GM13977 (cell line): ENCODE measurements around the gene MYO9A.
"Not testable (repeated sequence)": the region's sequence is repeated elsewhere in the genome, so short reads cannot be mapped to it uniquely, and the experiment has no call there.

Experiments
- DNase-seq: peaks from one replicate; pipeline ENCODE4 v3.0.0; 2012; ENCODE audit warnings: low spot score
- CTCF ChIP-seq: IDR thresholded peaks from 2 replicates; pipeline ENCODE4 v1.5.1; 2012; ENCODE audit warnings: mild to moderate bottlenecking, control low read depth; ENCODE audit not compliant: insufficient read depth; ENCODE audit errors: extremely low read depth, missing control alignments
- in situ Hi-C: fragments of 300-500 bp; cut with MboI; formaldehyde crosslinking; loops from one replicate; pipeline ENCODE4 v1.12.0; 2022; ENCODE audit warnings: low sequenced_read_pairs, low pct_unique_long_range_greater_than_20kb, mixed read lengths, inconsistent platforms; ENCODE audit not compliant: unreplicated experiment

MYO9A gene

GRCh38 chr15:72112116-72112515 is 5.8 kb downstream of the MYO9A start:
- no peak for DNase-seq
- in situ Hi-C loops, result no loop called here
- no peak for TF ChIP-seq CTCF

GRCh38 chr15:72110355-72110754 is 7.6 kb downstream of the MYO9A start:
- no peak for DNase-seq
- in situ Hi-C loops, result no loop called here
- no peak for TF ChIP-seq CTCF

- no peak for DNase-seq
- in situ Hi-C loops, result no loop called here
- TF ChIP-seq CTCF, result no peak
Measured at GRCh38 chr15:72106068-72106467, 11.9 kb downstream of the MYO9A start.

GRCh38 chr15:72105111-72105510 is 12.8 kb downstream of the MYO9A start:
- in situ Hi-C loops, result no loop called here
- DNase-seq, result no peak
- no peak for TF ChIP-seq CTCF

GRCh38 chr15:72100551-72100950 is 17.4 kb downstream of the MYO9A start:
- in situ Hi-C loops, DNase-seq: not testable (repeated sequence)

- TF ChIP-seq CTCF, result no peak
- DNase-seq, result no peak
- in situ Hi-C loops, result no loop called here
Measured at GRCh38 chr15:72099155-72099554, 18.8 kb downstream of the MYO9A start.

GRCh38 chr15:72098040-72098439 is 19.9 kb downstream of the MYO9A start:
- no peak for DNase-seq
- no peak for TF ChIP-seq CTCF
- in situ Hi-C loops, result no loop called here
